ENCODE data around the gene CCL22.
"Not testable (repeated sequence)": the region's sequence is repeated elsewhere in the genome, so short reads cannot be mapped to it uniquely, and the experiment has no call there.

Gene CCL22

GRCh38 chr16:57394444-57394843 is 35.9 kb downstream of the CCL22 start:
- DNase-seq (ENCODE audit: low spot score), result peak; percentile 6

- DNase-seq (ENCODE audit: low spot score), result no peak
Measured at GRCh38 chr16:57395026-57395425, 36.4 kb downstream of the CCL22 start.

- no peak for DNase-seq (ENCODE audit: low spot score)
Measured at GRCh38 chr16:57396786-57397185, 38.2 kb downstream of the CCL22 start.

DNA sequence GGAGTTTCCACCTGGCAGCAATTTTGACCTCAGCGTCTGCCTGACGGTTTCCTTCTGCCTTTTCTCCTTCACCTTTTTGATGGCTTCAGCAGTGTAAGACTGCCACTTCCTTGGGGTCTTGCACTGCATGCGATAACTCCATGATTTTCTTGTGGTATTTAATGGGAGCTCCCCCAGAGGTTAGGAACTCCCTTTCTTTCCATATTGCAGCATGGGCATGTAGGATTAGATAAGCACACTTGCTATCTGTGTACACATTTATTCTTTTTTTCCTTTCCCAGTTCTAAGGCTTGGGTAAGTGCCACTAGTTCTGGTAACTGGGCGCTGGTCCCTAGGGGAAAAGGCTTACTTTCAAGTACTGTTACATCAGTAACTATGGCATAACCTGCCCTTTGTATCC is 38.9 kb downstream of the CCL22 start:
- DNase-seq (ENCODE audit: low spot score), result not testable (repeated sequence)

- DNase-seq (ENCODE audit: low spot score), result no peak
Measured at GRCh38 chr16:57401943-57402640, 43.5 kb downstream of the CCL22 start.

DNA sequence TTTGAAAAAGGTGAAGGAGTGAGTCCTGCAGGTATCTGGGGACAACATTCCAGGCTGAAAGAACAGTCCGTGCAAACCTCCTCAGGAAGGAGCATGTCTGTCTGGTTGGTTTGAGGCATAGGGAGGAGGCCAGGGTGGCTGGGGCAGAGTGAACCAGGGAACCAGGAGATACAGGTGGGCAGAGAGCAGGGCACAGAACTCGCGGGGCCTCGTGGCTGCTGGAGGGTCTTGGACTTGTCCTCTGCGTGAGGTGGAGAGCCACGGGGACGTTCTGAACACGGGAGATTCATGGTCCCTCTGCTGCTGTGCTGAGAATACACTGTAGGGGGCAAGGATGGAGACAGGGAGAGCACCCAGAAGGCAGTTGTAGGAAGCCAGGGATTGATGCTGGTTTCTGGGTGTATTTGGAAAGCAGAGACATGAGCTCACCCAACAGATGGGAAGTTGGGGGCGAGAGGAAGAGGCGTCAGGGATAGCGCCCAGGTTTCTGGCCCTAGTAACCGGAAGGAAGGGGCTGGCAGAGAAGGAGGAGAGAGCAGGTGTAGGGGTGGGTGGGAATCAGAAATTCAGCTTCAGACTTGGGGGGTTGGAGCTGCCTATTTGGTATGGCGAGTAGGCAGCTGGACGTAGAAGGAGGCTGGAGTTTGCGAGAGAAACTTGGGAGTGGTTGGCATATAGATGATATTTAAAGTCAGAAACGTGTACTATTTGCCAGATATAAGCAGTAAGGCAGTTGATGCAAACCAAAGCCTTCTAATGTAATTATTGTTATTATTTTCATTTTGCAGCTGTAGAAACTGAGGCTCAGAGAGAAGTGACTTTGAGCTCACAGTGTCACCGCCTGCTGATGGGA is 45.6 kb downstream of the CCL22 start, which contains the start of gene CCL17:
Gene CCL17 (plus strand): TSS at position 803 of the 853 bp plus-strand sequence. CDS start 9,166 bp downstream, outside the sequence.
- DNase-seq (ENCODE audit: low spot score), result no peak

DNA sequence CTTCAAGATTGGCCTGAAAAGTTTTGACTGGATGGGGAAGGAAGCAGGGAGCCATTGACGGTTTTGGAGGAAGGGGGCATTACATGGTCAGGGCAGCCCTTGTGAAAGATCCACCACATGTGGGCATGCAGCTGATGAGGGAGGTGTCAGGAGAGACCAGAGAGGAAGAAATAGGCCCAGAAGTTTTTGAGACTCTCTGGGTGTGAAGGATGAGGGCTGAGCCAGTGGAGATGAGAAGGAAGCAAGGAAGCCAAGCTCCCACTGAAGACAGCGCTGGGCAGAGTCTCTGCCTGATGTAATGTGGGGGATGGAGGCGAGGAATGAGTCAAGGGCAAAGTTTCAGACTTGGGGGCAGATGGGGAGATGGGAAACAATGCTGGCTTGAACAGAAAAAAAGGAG is 46.5 kb downstream of the CCL22 start:
- no peak for DNase-seq (ENCODE audit: low spot score)

DNA sequence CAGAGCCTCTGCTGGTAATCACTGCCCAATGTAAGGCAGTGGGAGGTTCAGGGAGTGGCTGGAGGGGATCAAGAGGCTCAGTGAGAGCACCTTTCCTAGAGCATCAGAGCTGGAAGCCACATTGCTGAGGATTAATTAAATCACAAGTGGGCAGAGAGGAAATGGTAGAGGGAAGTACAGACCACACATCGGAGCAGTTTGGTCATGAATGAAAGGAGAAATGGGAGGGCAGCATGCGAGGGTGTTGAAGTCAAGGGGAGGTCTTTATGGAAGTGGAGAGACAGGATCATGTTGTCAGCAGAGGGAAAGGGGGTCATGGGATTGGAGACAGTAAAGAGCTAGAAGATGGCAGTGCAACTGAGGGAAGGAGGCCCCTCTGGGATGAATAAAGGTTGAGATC is 48.3 kb downstream of the CCL22 start:
- DNase-seq (ENCODE audit: low spot score), result no peak

GRCh38 chr16:57407521-57408353 is 49.2 kb downstream of the CCL22 start:
- no peak for DNase-seq (ENCODE audit: low spot score)

DNA sequence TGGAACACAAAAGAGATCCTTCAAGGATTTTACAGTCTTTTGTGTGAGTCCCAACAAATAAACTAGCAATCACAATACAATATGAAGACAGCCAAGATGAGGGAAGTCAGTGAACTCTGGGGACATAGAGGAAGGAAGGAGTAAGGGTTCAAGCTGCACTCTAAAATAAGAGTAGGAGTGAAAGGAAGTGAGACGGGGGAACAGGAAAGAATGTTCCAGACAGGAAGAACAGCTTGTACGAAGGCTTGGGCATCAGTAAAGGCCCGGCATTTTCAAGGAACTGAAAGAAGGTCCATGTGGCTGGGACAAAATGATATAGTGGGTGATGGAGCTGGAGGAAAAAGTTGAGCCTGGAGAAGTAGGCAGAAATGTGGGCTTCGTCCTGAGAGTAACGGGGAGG is 50.5 kb downstream of the CCL22 start:
- DNase-seq (ENCODE audit: low spot score), result no peak

- no peak for DNase-seq (ENCODE audit: low spot score)
Measured at GRCh38 chr16:57409870-57410587, 51.4 kb downstream of the CCL22 start.

GRCh38 chr16:57411362-57411976 is 52.9 kb downstream of the CCL22 start:
- DNase-seq (ENCODE audit: low spot score), result no peak

- no peak for DNase-seq (ENCODE audit: low spot score)
Measured at GRCh38 chr16:57412584-57412983, 54.0 kb downstream of the CCL22 start.

DNA sequence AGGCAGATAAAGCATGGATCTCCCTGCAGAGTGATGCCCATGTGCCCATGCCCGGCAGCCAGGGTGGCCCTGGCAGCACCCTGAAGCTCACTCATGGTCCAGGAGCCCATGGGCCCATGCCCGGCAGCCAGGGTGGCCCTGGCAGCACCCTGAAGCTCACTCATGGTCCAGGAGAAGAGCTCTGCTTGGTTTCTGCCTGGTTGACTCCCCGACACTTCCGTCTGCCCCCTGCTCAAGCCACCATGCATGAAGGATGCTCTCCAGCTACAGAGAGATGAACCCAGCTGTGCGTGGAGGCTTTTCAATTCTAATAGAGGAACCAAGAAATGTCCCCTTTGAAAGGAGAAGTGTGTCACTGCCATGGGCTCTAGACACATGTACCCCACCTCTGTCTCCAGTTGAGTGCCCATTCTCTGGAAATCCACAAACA is 54.7 kb downstream of the CCL22 start:
- no peak for DNase-seq (ENCODE audit: low spot score)

GRCh38 chr16:57413733-57414132 is 55.1 kb downstream of the CCL22 start:
- no peak for DNase-seq (ENCODE audit: low spot score)
